ENCODE results near the gene CYP19A1. TPM values are rescaled to one million over a fixed set of nuclear protein-coding genes. Genes with fewer than 3 reads are reported as not detected.

The CYP19A1 gene
- total and polyA plus RNA-seq, 2 of the 8 experiments (the other 6 are each of a cell fraction or from before 2014, with no cell fraction given) = not detected

DNA sequence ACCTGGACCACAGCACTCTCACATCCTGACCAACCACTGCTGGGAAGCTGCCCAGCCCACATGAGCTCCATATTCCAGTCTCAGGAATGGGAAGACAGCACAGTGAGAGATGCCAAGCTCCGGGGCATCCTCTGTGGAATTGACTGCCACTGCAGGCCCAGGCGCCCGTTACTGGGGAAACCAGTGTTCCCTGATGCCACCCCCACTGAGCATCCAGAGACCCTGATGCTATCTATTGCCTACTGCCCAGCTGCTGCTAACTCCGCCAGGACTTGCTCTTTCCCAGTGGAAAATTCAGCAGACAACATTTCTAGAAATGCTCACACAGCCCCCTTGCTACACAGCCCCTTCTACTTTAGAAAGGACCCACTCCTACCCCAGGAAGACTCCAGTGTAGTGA, 57.6 kb downstream of the CYP19A1 start:
- Histone ChIP-seq H2BK120ac (replicated peaks; ENCODE audit: low read depth, low read length) (no peak overlapping the region), H3K27ac (ENCODE audit: low read depth, low read length) (no peak overlapping the region), H4K91ac (replicated peaks; ENCODE audit: insufficient read length, low read length) (no peak overlapping the region), H2BK5ac (ENCODE audit: low read depth, low read length) (no peak overlapping the region), H3K23me2 (ENCODE audit: low read depth, low read length) (no peaks in the 10 kb centered on the region), H4K8ac (ENCODE audit: extremely low read depth, insufficient read depth, low read length) (no peak overlapping the region), H4K20me1 (replicated peaks in 1 of 2; ENCODE audit: control insufficient read depth in 1 of 2, insufficient read depth in 2 of 2, low read length in 2 of 2) (no peaks in the 10 kb centered on the region), H3K56ac (replicated peaks; ENCODE audit: insufficient read length, low read depth, low read length) (no peak overlapping the region), H3K79me1 (ENCODE audit: low read depth, low read length) (no peaks in the 10 kb centered on the region), H3K23ac (ENCODE audit: insufficient read length) (no peak overlapping the region), H3K4me3 (ENCODE audit: extremely low read depth in 1 of 4, insufficient read depth in 2 of 4, low read depth in 3 of 4, low read length in 4 of 4) (no peak overlapping the region), H2BK12ac (ENCODE audit: low read depth, low read length) (no peak overlapping the region), H4K5ac (ENCODE audit: insufficient read length, low read depth, low read length) (no peak overlapping the region), H3K9ac (replicated peaks in 1 of 4; ENCODE audit: extremely low read depth in 1 of 4, low read depth in 3 of 4, low read length in 3 of 4) (no peak overlapping the region), H2BK20ac (ENCODE audit: low read length) (no peak overlapping the region), H2AFZ (ENCODE audit: low read length) (no peak overlapping the region), H3K9me3 (ENCODE audit: insufficient read depth in 2 of 2, low read depth in 1 of 2, low read length in 1 of 2) (no peaks in the 10 kb centered on the region), H3K4me2 (ENCODE audit: insufficient read depth in 1 of 2, low read depth in 2 of 2, low read length in 2 of 2) (no peak overlapping the region), H2AK5ac (ENCODE audit: low read depth, low read length) (no peak overlapping the region), H3K4me1 (replicated peaks in 1 of 4; ENCODE audit: control insufficient read depth in 3 of 4, insufficient read depth in 4 of 4, low read length in 3 of 4) (no peaks in the 10 kb centered on the region), H3K36me3 (ENCODE audit: control insufficient read depth in 2 of 4, insufficient read depth in 4 of 4, low read length in 3 of 4) (no peaks in the 10 kb centered on the region), H3K18ac (ENCODE audit: extremely low read depth, low read length) (no peak overlapping the region), H2BK15ac (ENCODE audit: low read length) (no peak overlapping the region), H3K79me2 (ENCODE audit: control insufficient read depth in 1 of 2, insufficient read depth in 2 of 2, low read length in 2 of 2) (no peaks in the 10 kb centered on the region), H3K27me3 (replicated peaks in 1 of 4; ENCODE audit: control insufficient read depth in 3 of 4, extremely low read depth in 1 of 4, insufficient read depth in 3 of 4, low read length in 3 of 4) (no peaks in the 10 kb centered on the region), H3K14ac (ENCODE audit: insufficient read length) (no peak overlapping the region), H3K4ac (replicated peaks; ENCODE audit: insufficient read length, low read depth, low read length) (no peak overlapping the region)
- no peak for FAIRE-seq
- DNase-seq (ENCODE audit: low read depth in 1 of 2, low spot score in 2 of 2) = no peak
- WGBS, 2 experiments (ENCODE audit: extremely low coverage in 1 of 2, insufficient coverage in 1 of 2, insufficient read length in 1 of 2, insufficient replicate concordance in 2 of 2, low coverage in 1 of 2, low lambda C conversion rate in 2 of 2, missing lambda C conversion rate in 1 of 2) = 91% methylated on average over 4 of the region's 4 CpGs; no CpG with 5 or more reads in 1 of the 2 experiments
- ChIA-PET CTCF (ENCODE audit: partially characterized antibody) (interaction anchor here (0.7 to 12.0 kb wide), 39 partner anchors 9 to 485 kb away, joined by 3 to 263 read pairs (median 5); no protein-coding TSS in a partner anchor), POLR2A (ENCODE audit: partially characterized antibody) (no interaction called here)
- no peak for TF ChIP-seq SP2 (IDR thresholded peaks at IDR 0.05; ENCODE audit: low read length)
- TF ChIP-seq GTF2F1 (IDR thresholded peaks at IDR 0.05; ENCODE audit: borderline replicate concordance, low read depth, low read length) = no peak
- TF ChIP-seq NANOG (IDR thresholded peaks at IDR 0.05; ENCODE audit: insufficient read depth, low read depth, low read length, poor library complexity, severe bottlenecking) = no peak
- no peak for TF ChIP-seq SIRT6 (IDR thresholded peaks at IDR 0.05; ENCODE audit: low read length)
- TF ChIP-seq CTBP2 (IDR thresholded peaks at IDR 0.05; ENCODE audit: borderline replicate concordance, insufficient read depth, insufficient read length, low read length) = no peak
- no peak for TF ChIP-seq SIX5 (IDR thresholded peaks at IDR 0.05; ENCODE audit: low read depth, low read length)
- TF ChIP-seq RFX5 (IDR thresholded peaks at IDR 0.05; ENCODE audit: borderline replicate concordance, low read depth, low read length) = no peak
- TF ChIP-seq, protein P1, sequence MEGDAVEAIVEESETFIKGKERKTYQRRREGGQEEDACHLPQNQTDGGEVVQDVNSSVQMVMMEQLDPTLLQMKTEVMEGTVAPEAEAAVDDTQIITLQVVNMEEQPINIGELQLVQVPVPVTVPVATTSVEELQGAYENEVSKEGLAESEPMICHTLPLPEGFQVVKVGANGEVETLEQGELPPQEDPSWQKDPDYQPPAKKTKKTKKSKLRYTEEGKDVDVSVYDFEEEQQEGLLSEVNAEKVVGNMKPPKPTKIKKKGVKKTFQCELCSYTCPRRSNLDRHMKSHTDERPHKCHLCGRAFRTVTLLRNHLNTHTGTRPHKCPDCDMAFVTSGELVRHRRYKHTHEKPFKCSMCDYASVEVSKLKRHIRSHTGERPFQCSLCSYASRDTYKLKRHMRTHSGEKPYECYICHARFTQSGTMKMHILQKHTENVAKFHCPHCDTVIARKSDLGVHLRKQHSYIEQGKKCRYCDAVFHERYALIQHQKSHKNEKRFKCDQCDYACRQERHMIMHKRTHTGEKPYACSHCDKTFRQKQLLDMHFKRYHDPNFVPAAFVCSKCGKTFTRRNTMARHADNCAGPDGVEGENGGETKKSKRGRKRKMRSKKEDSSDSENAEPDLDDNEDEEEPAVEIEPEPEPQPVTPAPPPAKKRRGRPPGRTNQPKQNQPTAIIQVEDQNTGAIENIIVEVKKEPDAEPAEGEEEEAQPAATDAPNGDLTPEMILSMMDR (IDR thresholded peaks at IDR 0.05; ENCODE audit: control extremely low read depth in 1 of 3, insufficient read depth in 1 of 3, low read depth in 1 of 3, low read length in 3 of 3) = no peak
